GM08714 (cell line): ENCODE data around the gene GNG7.
"Not testable (repeated sequence)": the region's sequence is repeated elsewhere in the genome, so short reads cannot be mapped to it uniquely, and the experiment has no call there.

Experiments used
- H3K4me3 ChIP-seq: fragments of 200-500 bp; sonication (Bioruptor generic); 2 replicates; pipeline ENCODE4 v1.5.1; 2014; ENCODE audit warnings: mild to moderate bottlenecking, low read length, inconsistent platforms
- ZNF274 ChIP-seq: IDR thresholded peaks from 2 replicates; pipeline ENCODE4 v1.6.1; 2012; ENCODE audit warnings: mild to moderate bottlenecking, low read depth, low read length

Gene GNG7

DNA sequence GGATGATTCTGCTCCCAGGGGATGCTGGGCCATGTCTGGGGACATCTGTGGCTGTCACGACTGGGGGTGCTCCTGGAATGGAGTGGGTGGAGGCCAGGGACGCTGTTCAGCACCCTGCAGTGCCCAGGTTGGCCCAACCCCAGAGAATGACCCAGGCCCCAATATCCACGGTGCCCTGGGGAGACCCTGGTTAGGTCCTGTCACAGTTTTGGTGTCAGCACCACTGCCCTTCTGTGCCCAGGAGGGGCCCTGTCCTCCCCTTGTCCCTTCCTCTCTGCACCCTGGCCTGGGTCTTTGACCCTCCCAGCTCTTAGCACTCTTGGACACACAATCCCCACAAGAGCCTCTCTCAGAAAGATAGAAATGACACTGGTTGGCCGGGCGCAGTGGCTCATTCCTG is 141.3 kb downstream of the GNG7 start:
- no peak for TF ChIP-seq ZNF274
- H3K4me3 ChIP-seq: no peak overlapping the region; the same call in 1 of the 2 replicates

DNA sequence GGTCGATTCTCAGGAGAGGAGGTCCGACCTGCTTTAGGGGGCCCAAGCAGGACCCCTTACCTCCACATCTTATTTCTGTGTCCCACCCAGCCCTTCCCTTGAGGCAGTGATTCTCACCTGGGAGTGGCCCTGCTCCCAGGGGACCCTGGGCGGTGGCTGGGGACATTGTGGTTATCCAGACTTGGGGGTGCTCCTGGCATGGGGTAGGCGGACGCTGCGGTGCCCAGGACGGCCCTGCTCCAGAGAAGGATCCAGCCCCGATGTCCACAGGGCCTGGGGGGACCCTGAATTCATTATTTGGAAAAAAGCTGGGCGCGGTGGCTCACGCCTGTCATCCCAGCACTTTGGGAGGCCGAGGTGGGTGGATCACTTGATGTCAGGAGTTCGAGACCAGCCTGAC is 142.1 kb downstream of the GNG7 start:
- no peak overlapping the region for H3K4me3 ChIP-seq
- TF ChIP-seq ZNF274: no peak

DNA sequence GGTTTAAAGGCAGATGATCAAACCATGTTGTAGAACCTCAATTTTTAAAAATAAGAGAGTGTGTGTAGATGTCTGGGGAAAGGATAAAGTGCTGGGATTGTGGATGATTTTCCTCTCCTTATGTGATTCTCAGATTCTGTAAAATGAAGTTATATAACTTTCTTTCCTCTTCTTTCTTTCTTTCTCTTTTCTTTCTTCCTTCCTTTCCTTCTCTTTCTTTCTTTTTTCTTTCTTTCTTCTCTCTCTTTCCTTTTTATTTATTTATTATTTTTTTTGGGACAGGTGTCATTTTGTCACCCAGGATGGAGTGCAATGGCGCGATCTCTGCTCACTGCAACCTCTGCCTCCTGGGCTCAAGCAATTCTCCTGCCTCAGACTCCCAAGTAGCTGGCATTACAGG is 144.0 kb downstream of the GNG7 start:
- no peak overlapping the region for H3K4me3 ChIP-seq
- no peak for TF ChIP-seq ZNF274

- H3K4me3 ChIP-seq: not testable (repeated sequence)
Measured at GRCh38 chr19:2558131-2558530, 144.4 kb downstream of the GNG7 start.

GRCh38 chr19:2557093-2557440 is 145.4 kb downstream of the GNG7 start:
- H3K4me3 ChIP-seq: no peak overlapping the region
- TF ChIP-seq ZNF274: no peak

DNA sequence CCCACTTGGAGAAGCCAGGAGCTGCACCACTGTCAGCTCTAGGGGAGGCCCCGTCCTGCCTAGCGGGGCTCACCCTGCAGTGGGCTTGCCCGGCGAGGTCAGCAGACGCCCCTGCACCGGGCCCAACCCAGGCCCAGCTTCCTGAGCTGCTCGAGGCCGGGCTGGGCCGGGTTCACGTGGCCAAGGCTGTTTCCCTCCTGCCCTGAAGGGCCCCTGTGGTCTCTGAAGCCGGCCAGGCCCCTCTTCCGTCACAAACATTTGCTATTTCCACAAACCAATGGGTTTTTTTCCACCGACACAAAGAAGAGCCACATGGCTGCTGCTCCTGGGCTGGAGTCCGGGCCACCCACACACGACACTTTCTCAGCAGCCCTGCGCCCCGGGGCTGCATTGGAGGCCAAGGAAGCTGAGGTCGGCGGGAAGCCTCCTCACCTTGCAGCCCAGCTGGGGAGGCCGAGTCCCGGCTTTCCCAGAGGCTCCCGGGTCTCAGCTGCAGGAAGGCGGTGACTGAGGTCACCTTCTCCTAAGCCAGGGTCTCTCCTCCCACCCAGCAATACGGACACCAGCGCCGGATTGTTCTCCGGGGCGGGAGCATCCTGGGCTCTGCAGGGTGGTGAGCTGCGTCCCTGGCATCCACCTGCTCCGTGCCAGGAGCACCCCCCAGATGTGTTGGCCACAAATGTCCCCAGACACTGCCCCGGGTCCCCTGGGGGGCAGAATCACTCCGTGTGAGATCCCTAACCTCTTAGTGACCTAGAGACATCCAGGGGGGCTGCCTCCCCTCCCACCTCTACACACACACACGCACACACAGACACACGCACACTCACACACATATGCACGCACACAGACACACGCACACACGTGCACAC is 146.0 kb downstream of the GNG7 start:
- no peak overlapping the region for H3K4me3 ChIP-seq
- TF ChIP-seq ZNF274: no peak

GRCh38 chr19:2555422-2556220 is 146.9 kb downstream of the GNG7 start:
- TF ChIP-seq ZNF274: no peak

GRCh38 chr19:2554856-2555255 is 147.6 kb downstream of the GNG7 start:
- H3K4me3 ChIP-seq: no peak overlapping the region
- TF ChIP-seq ZNF274: no peak

More at GRCh38 chr19:2555422-2556220, 146.9 kb downstream of the GNG7 start:
- H3K4me3 ChIP-seq: no peak overlapping the region

DNA sequence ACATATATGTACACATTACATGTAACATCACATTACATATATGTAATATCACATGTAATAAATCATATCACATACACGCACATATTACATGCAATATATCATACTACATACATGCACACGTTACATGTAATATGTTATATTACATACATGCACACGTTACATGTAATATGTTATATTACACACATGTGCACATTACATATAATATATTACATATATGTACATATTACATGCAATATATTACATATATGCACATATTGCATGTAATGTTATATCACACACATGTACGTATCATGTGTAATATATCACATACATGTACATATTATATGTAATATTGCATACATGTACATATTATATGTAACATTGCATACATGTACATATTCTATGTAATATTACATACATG is 149.0 kb downstream of the GNG7 start:
- TF ChIP-seq ZNF274: no peak
- H3K4me3 ChIP-seq: no peak overlapping the region

DNA sequence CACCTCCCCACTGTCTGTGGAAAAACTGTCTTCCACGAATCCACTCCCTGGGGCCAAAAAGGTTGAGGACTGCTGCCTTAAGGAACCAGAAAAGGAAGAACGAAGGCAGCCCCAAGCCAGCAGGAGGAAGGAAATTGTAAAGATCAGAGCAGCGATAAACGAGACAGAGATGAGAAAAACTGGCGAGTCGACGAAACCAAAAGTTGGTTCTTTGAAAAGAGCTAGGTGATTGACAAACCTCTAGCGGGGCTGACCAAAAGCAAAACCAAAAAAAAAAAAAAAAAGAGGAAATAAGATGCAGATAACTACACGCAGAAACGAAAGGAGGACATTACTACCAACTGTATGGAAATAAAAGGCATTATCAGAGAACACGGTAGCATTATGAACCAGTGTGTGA is 149.6 kb downstream of the GNG7 start:
- no peak overlapping the region; the same call in 1 of the 2 replicates for H3K4me3 ChIP-seq
- TF ChIP-seq ZNF274: no peak

GRCh38 chr19:2551864-2552185 is 150.7 kb downstream of the GNG7 start:
- no peak for TF ChIP-seq ZNF274
- no peak overlapping the region for H3K4me3 ChIP-seq

DNA sequence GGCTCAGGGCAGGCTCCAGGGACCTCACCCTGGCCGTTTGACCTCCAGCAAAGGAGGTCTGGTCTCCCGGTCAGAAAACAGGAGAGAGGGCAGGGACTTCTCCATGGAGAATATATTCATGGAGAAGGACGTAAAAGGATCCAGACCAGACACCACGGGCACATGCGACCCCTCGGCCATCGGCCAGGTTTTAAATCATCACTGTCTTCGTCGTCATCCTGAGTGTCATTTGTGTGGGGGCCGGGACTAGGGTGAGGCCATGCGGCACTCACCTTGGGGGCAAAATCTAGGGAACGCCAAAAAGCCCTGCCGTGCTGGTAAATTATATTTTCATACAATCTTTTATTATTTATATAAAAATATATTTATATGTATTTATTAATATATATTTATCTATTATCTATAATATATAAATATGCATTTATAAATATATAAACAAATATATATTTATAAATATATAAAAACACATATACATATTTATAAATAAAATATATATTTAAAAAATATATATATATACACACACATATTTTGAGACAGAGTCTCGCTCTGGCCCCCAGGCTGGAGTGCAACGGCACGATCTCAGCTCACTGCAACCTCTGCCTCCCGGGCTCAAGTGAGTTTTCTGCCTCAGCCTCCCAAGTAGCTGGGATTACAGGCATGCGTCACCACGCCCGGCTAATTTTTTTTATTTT is 151.2 kb downstream of the GNG7 start:
- no peak overlapping the region for H3K4me3 ChIP-seq
- TF ChIP-seq ZNF274: no peak

- TF ChIP-seq ZNF274: no peak
- no peak overlapping the region for H3K4me3 ChIP-seq
Measured at GRCh38 chr19:2550431-2551171, 151.9 kb downstream of the GNG7 start.

GRCh38 chr19:2549701-2550191 is 152.7 kb downstream of the GNG7 start:
- no peak overlapping the region for H3K4me3 ChIP-seq
- no peak for TF ChIP-seq ZNF274
